ENCODE data around the gene DCXR.

DCXR gene

GRCh38 chr17:82070611-82071010 lies 33.1 kb upstream of the DCXR start:
- no peak for DNase-seq

GRCh38 chr17:82065638-82066303 lies 28.3 kb upstream of the DCXR start, which contains the start of gene DUS1L:
Gene DUS1L, minus strand, starts transcription at chr17:82065804. Its CDS starts 745 bp downstream, at chr17:82065059.
- peak; percentile 79 for DNase-seq

GRCh38 chr17:82065193-82065637 lies 27.7 kb upstream of the DCXR start:
- no peak for DNase-seq

GRCh38 chr17:82064433-82065192 lies 27.1 kb upstream of the DCXR start:
- DNase-seq: no peak

GRCh38 chr17:82063424-82064415 lies 26.2 kb upstream of the DCXR start:
- DNase-seq: no peak

GRCh38 chr17:82062984-82063368 lies 25.5 kb upstream of the DCXR start:
- DNase-seq: no peak

- no peak for DNase-seq
Measured at GRCh38 chr17:82062076-82062983, 24.8 kb upstream of the DCXR start.

- no peak for DNase-seq
Measured at GRCh38 chr17:82061047-82061925, 23.8 kb upstream of the DCXR start.

- no peak for DNase-seq
Measured at GRCh38 chr17:82060614-82061013, 23.1 kb upstream of the DCXR start.

GRCh38 chr17:82060001-82060380 lies 22.5 kb upstream of the DCXR start:
- no peak for DNase-seq

GRCh38 chr17:82059272-82060000 lies 21.9 kb upstream of the DCXR start:
- DNase-seq: no peak

GRCh38 chr17:82058855-82059249 lies 21.4 kb upstream of the DCXR start:
- DNase-seq: no peak

GRCh38 chr17:82058230-82058854 lies 20.8 kb upstream of the DCXR start:
- DNase-seq: no peak

GRCh38 chr17:82056729-82057621 lies 19.5 kb upstream of the DCXR start:
- no peak for DNase-seq

- no peak for DNase-seq
Measured at GRCh38 chr17:82055965-82056728, 18.6 kb upstream of the DCXR start.

GRCh38 chr17:82055023-82055964 lies 17.8 kb upstream of the DCXR start:
- DNase-seq: no peak
